Cardiac muscle cell (in vitro differentiated cells and primary cell): ENCODE data around the gene NIPAL4. TPM values are rescaled to one million over a fixed set of nuclear protein-coding genes. Genes with fewer than 3 reads are reported as not detected.
A peak's percentile ranks its signal among the peaks of the same experiment; 100 is the strongest.
"Not testable (repeated sequence)": the region's sequence is repeated elsewhere in the genome, so short reads cannot be mapped to it uniquely, and the experiment has no call there.

Experiments used
- DNase-seq, 2 donors: peaks; one replicate each; pipeline versions ENCODE4 v3.0.0 to v3.0.0-alpha.2; 2010 to 2017; ENCODE audit warnings: low read depth in 1 of 2, low spot score in 1 of 2
- H3K27ac ChIP-seq: fragments of 200-600 bp; sonication (generic); 2 replicates; pipeline ENCODE4 v1.5.1; 2016
- H3K27me3 ChIP-seq: fragments of 200-600 bp; sonication (generic); 2 replicates; pipeline ENCODE4 v1.6.0; 2016; ENCODE audit warnings: control low read depth
- H3K36me3 ChIP-seq: fragments of 200-600 bp; sonication (generic); 2 replicates; pipeline ENCODE4 v1.5.1; 2016; ENCODE audit warnings: control low read depth
- H3K4me1 ChIP-seq: fragments of 200-600 bp; sonication (generic); 2 replicates; pipeline ENCODE4 v1.8.1; 2017; ENCODE audit warnings: low read depth, mild to moderate bottlenecking, mixed run types
- H3K4me3 ChIP-seq: fragments of 200-600 bp; sonication (generic); 2 replicates; pipeline ENCODE4 v1.5.1; 2016; ENCODE audit warnings: mild to moderate bottlenecking
- H3K9me3 ChIP-seq: fragments of 200-600 bp; sonication (generic); 2 replicates; pipeline ENCODE4 v1.5.1; 2017; ENCODE audit warnings: low read depth, mild to moderate bottlenecking, control low read depth
- CTCF ChIP-seq: IDR thresholded peaks from 2 replicates; pipeline ENCODE4 v1.5.1; 2012; ENCODE audit warnings: low read depth, mild to moderate bottlenecking, low read length
- polyA plus RNA-seq: library from polyadenylated mRNA; unstranded; fragments of >200 nt; fragmentation: Nextera tagmentation; extraction: Ambion mirVana; gene quantifications from 2 replicates; pipeline ENCODE4 v1.2.1, GENCODE V29; 2016
- total RNA-seq: library from RNA; depleted of rRNA; stranded (reverse); fragments of >200 nt; gene quantifications from 2 replicates; pipeline ENCODE4 v1.2.3, GENCODE V29; 2016

The NIPAL4 gene
- total RNA-seq (0.18 and 0.36 TPM in 2 replicates), polyA plus RNA-seq (0.17 and 0.37 TPM in 2 replicates)

GRCh38 chr5:157459715-157460599 is at the start of gene NIPAL4:
TSS of gene NIPAL4 (plus strand) at chr5:157460213. CDS start at chr5:157460321, 108 bp downstream.
- H3K36me3 ChIP-seq, result no peaks in the 10 kb centered on the region
- no peaks in the 10 kb centered on the region for H3K9me3 ChIP-seq
- no peaks in the 10 kb centered on the region for H3K4me1 ChIP-seq
- TF ChIP-seq CTCF, result no peak
- peaks cover 29% of the 10 kb centered on the region for H3K27me3 ChIP-seq
- H3K27ac ChIP-seq, result no peak within 1 kb of the TSS
- H3K4me3 ChIP-seq, result peak within 1 kb of the TSS; percentile 65
- peak in 1 of 2 donors; percentile 38 for DNase-seq

- Histone ChIP-seq H3K27ac (no peak overlapping the region), H3K36me3 (no peaks in the 10 kb centered on the region), H3K4me1 (no peaks in the 10 kb centered on the region), H3K27me3 (no peaks in the 10 kb centered on the region), H3K4me3 (no peak overlapping the region), H3K9me3 (no peaks in the 10 kb centered on the region)
- DNase-seq, result no peak
- no peak for TF ChIP-seq CTCF
Observed at GRCh38 chr5:157415838-157416237, 44.2 kb upstream of the NIPAL4 start.

GRCh38 chr5:157419521-157419920 is 40.5 kb upstream of the NIPAL4 start:
- H3K36me3 ChIP-seq, H3K27ac ChIP-seq, DNase-seq, H3K4me1 ChIP-seq, H3K27me3 ChIP-seq, H3K9me3 ChIP-seq, H3K4me3 ChIP-seq: not testable (repeated sequence)

GRCh38 chr5:157429920-157430319 is 30.1 kb upstream of the NIPAL4 start:
- H3K9me3 ChIP-seq, DNase-seq, H3K27me3 ChIP-seq, H3K4me3 ChIP-seq, H3K36me3 ChIP-seq, H3K4me1 ChIP-seq, H3K27ac ChIP-seq: not testable (repeated sequence)

- no peaks in the 10 kb centered on the region for H3K27me3 ChIP-seq
- H3K4me3 ChIP-seq, result no peak overlapping the region
- no peaks in the 10 kb centered on the region for H3K36me3 ChIP-seq
- TF ChIP-seq CTCF, result peak; percentile 49
- H3K27ac ChIP-seq, result no peak overlapping the region
- no peaks in the 10 kb centered on the region for H3K4me1 ChIP-seq
- peak; percentile 40 to 73 for DNase-seq
- no peaks in the 10 kb centered on the region for H3K9me3 ChIP-seq
Observed at GRCh38 chr5:157431544-157432200, 28.3 kb upstream of the NIPAL4 start.

GRCh38 chr5:157434096-157434495 is 25.9 kb upstream of the NIPAL4 start:
- Histone ChIP-seq H3K27me3 (no peaks in the 10 kb centered on the region), H3K36me3 (no peaks in the 10 kb centered on the region), H3K27ac (no peak overlapping the region), H3K4me3 (no peak overlapping the region), H3K4me1 (no peaks in the 10 kb centered on the region), H3K9me3 (no peaks in the 10 kb centered on the region)
- no peak for DNase-seq
- no peak for TF ChIP-seq CTCF
